CD14-positive monocyte (primary cell): ENCODE results near the gene C10orf71. TPM values are rescaled to one million over a fixed set of nuclear protein-coding genes. Genes with fewer than 3 reads are reported as not detected.

ENCODE experiments used
- DNase-seq, 3 donors: peaks; one replicate each; pipeline ENCODE4 v3.0.0-alpha.2; 2011 to 2022
- H2AFZ ChIP-seq: 2 replicates; pipeline ENCODE4 v1.6.0; 2012; ENCODE audit warnings: mild to moderate bottlenecking, low read depth, low read length, inconsistent platforms; ENCODE audit not compliant: insufficient read depth, poor library complexity, severe bottlenecking
- H3K27ac ChIP-seq, 2 donors: 1 replicate in 1 of 2; 2 replicates in 1 of 2; pipeline ENCODE4 v1.5.1; 2012 to 2013; ENCODE audit warnings: low read length in 2 of 2, control low read depth in 1 of 2, inconsistent platforms in 1 of 2, low read depth in 1 of 2, mild to moderate bottlenecking in 1 of 2
- H3K27me3 ChIP-seq, 2 donors: one replicate each; pipeline versions ENCODE4 v1.6.0 to v1.6.1; 2011 to 2013; ENCODE audit warnings: low read length in 2 of 2; ENCODE audit not compliant: control insufficient read depth in 2 of 2, insufficient read depth in 2 of 2
- H3K36me3 ChIP-seq, 2 donors: replicated peaks in 1 of 2; 1 replicate in 1 of 2; 2 replicates in 1 of 2; pipeline versions ENCODE4 v1.5.1 to v1.6.1; 2012 to 2013; ENCODE audit warnings: low read length in 2 of 2, control low read depth in 1 of 2, inconsistent platforms in 1 of 2, mild to moderate bottlenecking in 1 of 2; ENCODE audit not compliant: insufficient read depth in 2 of 2, control insufficient read depth in 1 of 2
- H3K4me1 ChIP-seq, 2 donors: 1 replicate in 1 of 2; 2 replicates in 1 of 2; pipeline versions ENCODE4 v1.5.1 to v1.6.1; 2012 to 2013; ENCODE audit warnings: low read length in 2 of 2, control low read depth in 1 of 2, inconsistent platforms in 1 of 2, mild to moderate bottlenecking in 1 of 2, moderate library complexity in 1 of 2; ENCODE audit not compliant: insufficient read depth in 2 of 2, control insufficient read depth in 1 of 2
- H3K4me2 ChIP-seq: replicated peaks from 2 replicates; pipeline ENCODE3; 2012; ENCODE audit warnings: low read length, moderate library complexity, mild to moderate bottlenecking; ENCODE audit not compliant: poor library complexity, severe bottlenecking; ENCODE audit errors: extremely low read depth
- H3K4me3 ChIP-seq, 3 experiments: fragments of 200-600 bp in 1 of 3; sonication (generic) in 1 of 3; replicated peaks in 1 of 3; 1 replicate in 2 of 3; 2 replicates in 1 of 3; pipeline ENCODE4 v1.5.1; 2011 to 2013; ENCODE audit warnings: low read length in 3 of 3, mild to moderate bottlenecking in 3 of 3, control low read depth in 2 of 3, low read depth in 2 of 3, inconsistent platforms in 1 of 3, moderate library complexity in 1 of 3
- H3K79me2 ChIP-seq: 2 replicates; pipeline ENCODE4 v1.6.0; 2012; ENCODE audit warnings: mild to moderate bottlenecking, control low read depth, inconsistent platforms, low read length, moderate library complexity; ENCODE audit not compliant: insufficient read depth
- H3K9ac ChIP-seq: 2 replicates; pipeline ENCODE4 v1.6.0; 2017; ENCODE audit warnings: low read length, mild to moderate bottlenecking; ENCODE audit not compliant: insufficient read depth, poor library complexity, severe bottlenecking
- H3K9me3 ChIP-seq, 2 donors: replicated peaks in 1 of 2; 1 replicate in 1 of 2; 2 replicates in 1 of 2; pipeline versions ENCODE4 v1.5.1 to v1.6.1; 2012 to 2013; ENCODE audit warnings: low read length in 2 of 2, control low read depth in 1 of 2; ENCODE audit not compliant: control insufficient read depth in 1 of 2, insufficient read depth in 1 of 2
- H4K20me1 ChIP-seq: 2 replicates; pipeline ENCODE4 v1.6.0; 2012; ENCODE audit warnings: mild to moderate bottlenecking, low read length, control low read depth, moderate library complexity; ENCODE audit not compliant: insufficient read depth
- H3K27ac Mint-ChIP-seq, 7 donors: one replicate each; pipeline ENCODE4 v1.8.0; 2020; ENCODE audit warnings: mild to moderate bottlenecking in 7 of 7, mixed read lengths in 7 of 7, moderate library complexity in 6 of 7, inconsistent platforms in 2 of 7
- H3K27me3 Mint-ChIP-seq, 3 donors: one replicate each; pipeline ENCODE4 v1.8.0; 2021 to 2022; ENCODE audit warnings: low read depth in 3 of 3, mild to moderate bottlenecking in 3 of 3, mixed read lengths in 3 of 3, moderate library complexity in 3 of 3, inconsistent platforms in 1 of 3
- H3K36me3 Mint-ChIP-seq, 2 donors: one replicate each; pipeline ENCODE4 v1.8.0; 2020; ENCODE audit warnings: mixed read lengths in 2 of 2, inconsistent platforms in 1 of 2, mild to moderate bottlenecking in 1 of 2
- H3K4me1 Mint-ChIP-seq: one replicate; pipeline ENCODE4 v1.8.0; 2020; ENCODE audit warnings: mild to moderate bottlenecking, mixed read lengths
- H3K4me3 Mint-ChIP-seq, 2 donors: one replicate each; pipeline ENCODE4 v1.8.0; 2020; ENCODE audit warnings: mild to moderate bottlenecking in 2 of 2, mixed read lengths in 2 of 2, moderate library complexity in 1 of 2
- H3K9me3 Mint-ChIP-seq, 7 donors: one replicate each; pipeline ENCODE4 v1.8.0; 2020 to 2022; ENCODE audit warnings: mixed read lengths in 7 of 7, mild to moderate bottlenecking in 6 of 7, moderate library complexity in 6 of 7, inconsistent platforms in 2 of 7
- WGBS: methylation state at CpG from one replicate; pipeline ENCODE4 v1.1.5; 2013; ENCODE audit warnings: missing lambda C conversion rate; ENCODE audit not compliant: insufficient coverage; 5-methylcytosine and 5-hydroxymethylcytosine counted together
- intact Hi-C, 2 donors: fragments of 100-400 bp; cut with micrococcal nuclease; formaldehyde crosslinking; loops; one replicate each; pipeline versions ENCODE4 v1.15.0 to v1.15.1; 2023
- polyA plus RNA-seq, 3 donors: library from polyadenylated mRNA; depleted of rRNA in 1 of 3; unstranded in 2 of 3; stranded (reverse) in 1 of 3; fragments of 300-500 nt in 2 of 3; fragments of >200 nt in 1 of 3; fragmentation: Illumina TruSeq in 2 of 3; gene quantifications; 1 replicate in 2 of 3; 2 replicates in 1 of 3; pipeline ENCODE4 v1.2.3, GENCODE V29; 2012 to 2021
- TF ChIP-seq, protein P1 (sequence below): fragments of 200-600 bp; IDR thresholded peaks from one replicate; pipeline ENCODE4 v1.8.0; 2022; ENCODE audit warnings: antibody characterized with exemption, mild to moderate bottlenecking

Gene C10orf71
- polyA plus RNA-seq, 3 donors, result not detected

DNA sequence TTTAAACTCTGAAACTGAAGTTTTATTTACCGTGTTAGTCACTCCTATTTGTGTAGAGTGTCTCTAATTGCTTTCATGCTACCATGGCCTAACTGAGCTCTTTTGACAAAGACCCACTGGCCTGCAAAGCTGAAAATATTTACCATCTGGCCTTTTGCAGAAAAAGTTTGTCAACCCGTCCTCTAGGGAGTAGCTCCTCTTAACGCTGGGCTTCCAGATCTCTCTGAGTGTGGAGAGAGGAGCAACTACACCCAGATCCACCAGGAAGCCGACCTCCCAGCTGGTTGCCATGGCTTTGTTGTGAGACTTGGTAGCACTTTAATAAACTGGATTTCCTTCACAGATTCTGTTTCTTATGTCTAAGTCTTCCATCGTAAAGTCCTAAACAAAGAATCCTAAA lies 4.2 kb upstream of the C10orf71 start:
- no peaks in the 10 kb centered on the region for H3K36me3 Mint-ChIP-seq
- DNase-seq, result no peak
- no peak overlapping the region for H3K4me3 Mint-ChIP-seq
- peaks cover 0 to 2% (median 0%) of the 10 kb centered on the region in 7 donors for H3K9me3 Mint-ChIP-seq
- H3K27me3 ChIP-seq, result no peaks in the 10 kb centered on the region
- no peak overlapping the region for H3K9ac ChIP-seq
- no CpG with 5 or more reads among the region's 5 CpGs for WGBS
- H3K4me3 ChIP-seq, result no peak overlapping the region
- peaks cover 9% of the 10 kb centered on the region for H3K4me1 Mint-ChIP-seq
- TF ChIP-seq, protein P1, sequence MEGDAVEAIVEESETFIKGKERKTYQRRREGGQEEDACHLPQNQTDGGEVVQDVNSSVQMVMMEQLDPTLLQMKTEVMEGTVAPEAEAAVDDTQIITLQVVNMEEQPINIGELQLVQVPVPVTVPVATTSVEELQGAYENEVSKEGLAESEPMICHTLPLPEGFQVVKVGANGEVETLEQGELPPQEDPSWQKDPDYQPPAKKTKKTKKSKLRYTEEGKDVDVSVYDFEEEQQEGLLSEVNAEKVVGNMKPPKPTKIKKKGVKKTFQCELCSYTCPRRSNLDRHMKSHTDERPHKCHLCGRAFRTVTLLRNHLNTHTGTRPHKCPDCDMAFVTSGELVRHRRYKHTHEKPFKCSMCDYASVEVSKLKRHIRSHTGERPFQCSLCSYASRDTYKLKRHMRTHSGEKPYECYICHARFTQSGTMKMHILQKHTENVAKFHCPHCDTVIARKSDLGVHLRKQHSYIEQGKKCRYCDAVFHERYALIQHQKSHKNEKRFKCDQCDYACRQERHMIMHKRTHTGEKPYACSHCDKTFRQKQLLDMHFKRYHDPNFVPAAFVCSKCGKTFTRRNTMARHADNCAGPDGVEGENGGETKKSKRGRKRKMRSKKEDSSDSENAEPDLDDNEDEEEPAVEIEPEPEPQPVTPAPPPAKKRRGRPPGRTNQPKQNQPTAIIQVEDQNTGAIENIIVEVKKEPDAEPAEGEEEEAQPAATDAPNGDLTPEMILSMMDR, result no peak
- H2AFZ ChIP-seq, result no peak overlapping the region
- H3K36me3 ChIP-seq, result no peaks in the 10 kb centered on the region
- H3K27ac Mint-ChIP-seq, result no peak overlapping the region
- H3K27ac ChIP-seq, result no peak overlapping the region
- intact Hi-C loops, result no loop called here
- no peaks in the 10 kb centered on the region for H3K9me3 ChIP-seq
- no peaks in the 10 kb centered on the region for H4K20me1 ChIP-seq
- peaks cover 5 to 10% (median 6%) of the 10 kb centered on the region in 3 donors for H3K27me3 Mint-ChIP-seq
- H3K4me1 ChIP-seq, result peaks cover 2 to 8% of the 10 kb centered on the region in 2 donors
- no peak overlapping the region for H3K4me2 ChIP-seq
- H3K79me2 ChIP-seq, result no peaks in the 10 kb centered on the region

DNA sequence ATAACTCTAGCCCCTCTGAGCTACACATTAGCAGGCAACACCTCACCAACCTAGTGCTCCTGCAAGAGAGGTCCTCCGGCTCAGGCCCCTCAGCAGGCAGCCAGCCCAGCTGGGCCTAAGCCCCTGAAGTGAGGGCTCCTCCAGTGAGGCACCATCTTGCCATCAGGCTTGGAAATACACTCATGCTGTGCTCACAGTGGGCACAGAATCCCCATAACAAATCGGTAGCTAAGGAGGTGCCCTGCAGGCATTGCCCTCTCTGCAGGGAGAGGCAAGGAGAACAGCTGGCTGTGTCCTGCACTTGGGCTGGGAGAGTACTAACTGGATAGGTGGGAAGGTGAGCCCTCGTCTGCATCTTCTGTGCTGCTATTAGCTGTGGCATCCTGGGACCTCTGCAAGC lies 3.7 kb upstream of the C10orf71 start:
- no peak for DNase-seq
- H3K4me3 Mint-ChIP-seq, result no peak overlapping the region
- no peak overlapping the region for H3K4me2 ChIP-seq
- H2AFZ ChIP-seq, result no peak overlapping the region
- no peaks in the 10 kb centered on the region for H3K79me2 ChIP-seq
- H3K27me3 ChIP-seq, result no peaks in the 10 kb centered on the region
- H3K9me3 Mint-ChIP-seq, result peaks cover 0 to 2% (median 0%) of the 10 kb centered on the region in 7 donors
- H3K9ac ChIP-seq, result no peak overlapping the region
- no peak overlapping the region for H3K27ac Mint-ChIP-seq
- H3K9me3 ChIP-seq, result no peaks in the 10 kb centered on the region
- no peaks in the 10 kb centered on the region for H4K20me1 ChIP-seq
- no peak overlapping the region for H3K4me3 ChIP-seq
- TF ChIP-seq, protein P1, result no peak
- no peak overlapping the region for H3K27ac ChIP-seq
- H3K4me1 ChIP-seq, result peaks cover 2 to 8% of the 10 kb centered on the region in 2 donors
- no peaks in the 10 kb centered on the region for H3K36me3 Mint-ChIP-seq
- H3K4me1 Mint-ChIP-seq, result peaks cover 9% of the 10 kb centered on the region
- WGBS, result 89% methylated on average over 3 of the region's 3 CpGs
- peaks cover 5 to 10% (median 6%) of the 10 kb centered on the region in 3 donors for H3K27me3 Mint-ChIP-seq
- no peaks in the 10 kb centered on the region for H3K36me3 ChIP-seq
- intact Hi-C loops, result no loop called here
